H1 (cell line): Measurements from ENCODE around the gene USP20. TPM values are rescaled to one million over a fixed set of nuclear protein-coding genes. Genes with fewer than 3 reads are reported as not detected.

ENCODE experiments used
- CTCF ChIA-PET: fragments of 300-600 bp; sonication (Branson Sonifier 250); formaldehyde crosslinking; loops from one replicate; lab custom pipeline; 2021; ENCODE audit not compliant: partially characterized antibody; lab: Charles Lee
- POLR2A ChIA-PET: fragments of 300-600 bp; sonication (Branson Sonifier 250); formaldehyde crosslinking; loops from one replicate; lab custom pipeline; 2021; ENCODE audit warnings: inconsistent platforms; ENCODE audit not compliant: partially characterized antibody; lab: Charles Lee
- DNase-seq, 2 experiments: peaks; one replicate each; pipeline versions ENCODE4 v3.0.0 to v3.0.0-alpha.2; 2010 to 2022; ENCODE audit warnings: low spot score in 2 of 2, low read depth in 1 of 2, mixed read lengths in 1 of 2
- FAIRE-seq: peaks from 2 replicates; lab custom pipeline; 2011; peaks lifted over from hg19 to GRCh38; lab: Jason Lieb, UNC
- H2AFZ ChIP-seq: 2 replicates; pipeline ENCODE4 v1.8.1; 2012; ENCODE audit warnings: low read length, inconsistent platforms
- H2AK5ac ChIP-seq: 2 replicates; pipeline ENCODE4 v1.6.1; 2013; ENCODE audit warnings: low read depth, low read length
- H2BK120ac ChIP-seq: replicated peaks from 2 replicates; pipeline ENCODE3; 2013; ENCODE audit warnings: low read depth, low read length, inconsistent platforms
- H2BK12ac ChIP-seq: 2 replicates; pipeline ENCODE4 v1.6.1; 2013; ENCODE audit warnings: low read depth, low read length
- H2BK15ac ChIP-seq: 2 replicates; pipeline ENCODE4 v1.6.1; 2013; ENCODE audit warnings: low read length
- H2BK20ac ChIP-seq: 2 replicates; pipeline ENCODE4 v1.6.1; 2013; ENCODE audit warnings: low read length
- H2BK5ac ChIP-seq: 2 replicates; pipeline ENCODE4 v1.6.1; 2013; ENCODE audit warnings: low read depth, low read length
- H3K14ac ChIP-seq: 2 replicates; pipeline ENCODE4 v1.6.1; 2013; ENCODE audit warnings: inconsistent platforms; ENCODE audit not compliant: insufficient read length
- H3K18ac ChIP-seq: 2 replicates; pipeline ENCODE4 v1.6.1; 2013; ENCODE audit warnings: low read length; ENCODE audit errors: extremely low read depth
- H3K23ac ChIP-seq: 2 replicates; pipeline ENCODE4 v1.6.1; 2013; ENCODE audit warnings: inconsistent platforms; ENCODE audit not compliant: insufficient read length
- H3K23me2 ChIP-seq: 2 replicates; pipeline ENCODE4 v1.6.1; 2013; ENCODE audit warnings: low read depth, low read length
- H3K27ac ChIP-seq: 2 replicates; pipeline ENCODE4 v1.6.1; 2011; ENCODE audit warnings: low read depth, low read length, inconsistent platforms
- H3K27me3 ChIP-seq, 4 experiments: replicated peaks in 1 of 4; 1 replicate in 1 of 4; 2 replicates in 3 of 4; pipeline versions ENCODE4 v1.6.1 to v1.8.1; 2011 to 2013; ENCODE audit warnings: low read length in 3 of 4, mild to moderate bottlenecking in 3 of 4, inconsistent platforms in 2 of 4, mixed read lengths in 2 of 4, moderate library complexity in 1 of 4; ENCODE audit not compliant: control insufficient read depth in 3 of 4, insufficient read depth in 3 of 4; ENCODE audit errors: extremely low read depth in 1 of 4
- H3K36me3 ChIP-seq, 4 experiments: 2 replicates each; pipeline versions ENCODE4 v1.6.1 to v1.8.1; 2011 to 2013; ENCODE audit warnings: mild to moderate bottlenecking in 4 of 4, low read length in 3 of 4, moderate library complexity in 2 of 4, control low read depth in 1 of 4, inconsistent platforms in 1 of 4; ENCODE audit not compliant: insufficient read depth in 4 of 4, control insufficient read depth in 2 of 4
- H3K4ac ChIP-seq: replicated peaks from 2 replicates; pipeline ENCODE3; 2013; ENCODE audit warnings: low read length, low read depth, mixed read lengths, inconsistent platforms; ENCODE audit not compliant: insufficient read length
- H3K4me1 ChIP-seq, 4 experiments: replicated peaks in 1 of 4; 1 replicate in 1 of 4; 2 replicates in 3 of 4; pipeline versions ENCODE4 v1.6.1 to v1.8.1; 2011 to 2013; ENCODE audit warnings: low read length in 3 of 4, inconsistent platforms in 2 of 4, mixed read lengths in 1 of 4; ENCODE audit not compliant: insufficient read depth in 4 of 4, control insufficient read depth in 3 of 4
- H3K4me2 ChIP-seq, 2 experiments: 2 replicates each; pipeline versions ENCODE4 v1.6.1 to v1.8.1; 2011 to 2013; ENCODE audit warnings: low read depth in 2 of 2, low read length in 2 of 2, control low read depth in 1 of 2, inconsistent platforms in 1 of 2, mild to moderate bottlenecking in 1 of 2; ENCODE audit not compliant: insufficient read depth in 1 of 2
- H3K4me3 ChIP-seq, 4 experiments: fragments of 200-600, 300-600 bp in 1 of 4; sonication (generic), shearing (Covaris generic), sonication (Bioruptor Twin) in 1 of 4; 2 replicates each; pipeline versions ENCODE4 v1.5.1 to v1.8.1; 2011 to 2016; ENCODE audit warnings: low read length in 4 of 4, low read depth in 3 of 4, control low read depth in 2 of 4, inconsistent platforms in 2 of 4, mild to moderate bottlenecking in 2 of 4, mixed read lengths in 1 of 4, moderate library complexity in 1 of 4; ENCODE audit not compliant: insufficient read depth in 2 of 4; ENCODE audit errors: extremely low read depth in 1 of 4
- H3K56ac ChIP-seq: replicated peaks from 2 replicates; pipeline ENCODE3; 2013; ENCODE audit warnings: low read depth, mild to moderate bottlenecking, mixed read lengths, low read length, inconsistent platforms; ENCODE audit not compliant: insufficient read length
- H3K79me1 ChIP-seq: 2 replicates; pipeline ENCODE4 v1.6.1; 2013; ENCODE audit warnings: low read depth, low read length, control low read depth
- H3K79me2 ChIP-seq, 2 experiments: 2 replicates each; pipeline versions ENCODE4 v1.6.1 to v1.8.1; 2012 to 2013; ENCODE audit warnings: low read length in 2 of 2, mild to moderate bottlenecking in 2 of 2, inconsistent platforms in 1 of 2; ENCODE audit not compliant: insufficient read depth in 2 of 2, control insufficient read depth in 1 of 2
- H3K9ac ChIP-seq, 4 experiments: replicated peaks in 1 of 4; 1 replicate in 1 of 4; 2 replicates in 3 of 4; pipeline versions ENCODE4 v1.6.1 to v1.8.1; 2011 to 2013; ENCODE audit warnings: low read depth in 3 of 4, low read length in 3 of 4, control low read depth in 2 of 4, mild to moderate bottlenecking in 2 of 4, moderate library complexity in 2 of 4, inconsistent platforms in 1 of 4; ENCODE audit errors: extremely low read depth in 1 of 4
- H3K9me3 ChIP-seq, 2 experiments: 2 replicates each; pipeline versions ENCODE4 v1.6.1 to v1.8.1; 2012 to 2013; ENCODE audit warnings: mild to moderate bottlenecking in 2 of 2, moderate library complexity in 2 of 2, control low read depth in 1 of 2, inconsistent platforms in 1 of 2, low read depth in 1 of 2, low read length in 1 of 2, mixed read lengths in 1 of 2; ENCODE audit not compliant: insufficient read depth in 2 of 2
- H4K20me1 ChIP-seq, 2 experiments: replicated peaks in 1 of 2; 2 replicates each; pipeline versions ENCODE3 to v1.8.1; 2011 to 2013; ENCODE audit warnings: inconsistent platforms in 2 of 2, low read length in 2 of 2, mild to moderate bottlenecking in 1 of 2; ENCODE audit not compliant: insufficient read depth in 2 of 2, control insufficient read depth in 1 of 2
- H4K5ac ChIP-seq: 2 replicates; pipeline ENCODE4 v1.6.1; 2013; ENCODE audit warnings: low read length, low read depth, mixed read lengths, inconsistent platforms; ENCODE audit not compliant: insufficient read length
- H4K8ac ChIP-seq: 2 replicates; pipeline ENCODE4 v1.8.0; 2013; ENCODE audit warnings: mild to moderate bottlenecking, moderate library complexity, low read length, inconsistent platforms; ENCODE audit not compliant: insufficient read depth; ENCODE audit errors: extremely low read depth
- H4K91ac ChIP-seq: replicated peaks from 2 replicates; pipeline ENCODE3; 2013; ENCODE audit warnings: low read length, mixed read lengths, inconsistent platforms; ENCODE audit not compliant: insufficient read length
- CTCF ChIP-seq, 3 experiments: IDR thresholded peaks; 1 replicate in 2 of 3; 2 replicates in 1 of 3; pipeline versions ENCODE4 v1.5.1 to v1.6.1; 2011; ENCODE audit warnings: low read length in 3 of 3, mild to moderate bottlenecking in 3 of 3, inconsistent platforms in 2 of 3, low read depth in 1 of 3, moderate library complexity in 1 of 3; ENCODE audit not compliant: insufficient read depth in 1 of 3; ENCODE audit errors: control extremely low read depth in 1 of 3
- RAD21 ChIP-seq, 2 experiments: IDR thresholded peaks in 1 of 2; conservative IDR thresholded peaks in 1 of 2; 2 replicates each; pipeline ENCODE4 v1.6.1; 2011; ENCODE audit warnings: low read depth in 2 of 2, low read length in 2 of 2, improper control_type of control experiment in 1 of 2, inconsistent platforms in 1 of 2, mild to moderate bottlenecking in 1 of 2, moderate library complexity in 1 of 2
- USF2 ChIP-seq: IDR thresholded peaks from 2 replicates; pipeline ENCODE4 v1.6.1; 2011; ENCODE audit warnings: low read length, improper control_type of control experiment
- WGBS, 2 experiments: shearing (Covaris generic) in 1 of 2; methylation state at CpG; one replicate each; pipeline versions ENCODE4 v1.1.6 to v1.1.7; 2013 to 2015; ENCODE audit warnings: low lambda C conversion rate in 2 of 2, mixed read lengths in 2 of 2, inconsistent platforms in 1 of 2, low coverage in 1 of 2, missing lambda C conversion rate in 1 of 2; ENCODE audit not compliant: insufficient replicate concordance in 2 of 2, insufficient coverage in 1 of 2, insufficient read length in 1 of 2; ENCODE audit errors: extremely low coverage in 1 of 2, missing lambda C conversion rate in 1 of 2; 5-methylcytosine and 5-hydroxymethylcytosine counted together
- polyA plus RNA-seq, 7 experiments: library from polyadenylated mRNA; depleted of rRNA in 3 of 7; stranded (reverse) in 5 of 7; unstranded in 2 of 7; fragments of >200 nt in 5 of 7; fragments of 200-250 nt in 2 of 7; gene quantifications; 1 replicate in 5 of 7; 2 replicates in 1 of 7; 4 replicates in 1 of 7; pipeline versions ENCODE4 v1.2.1 to v1.2.3, GENCODE V29; 2011 to 2013; ENCODE audit warnings: missing spikeins in 2 of 7, mixed read lengths in 2 of 7
- total RNA-seq: library from RNA; stranded (reverse); fragmentation: NEBNext Ultra II Directional; extraction: Animal tissue kit (Norgen Biotek cat#: 25700); gene quantifications from 2 replicates; pipeline ENCODE4 v1.2.1, GENCODE V29; 2021

USP20 gene
- total and polyA plus RNA-seq, 2 of the 8 experiments (the other 6 are each of a cell fraction or from before 2014, with no cell fraction given) = 13.4 to 23.0 TPM

GRCh38 chr9:129867136-129868022, 32.1 kb downstream of the USP20 start:
- Histone ChIP-seq H4K8ac (peak overlapping the region; percentile 35), H2AK5ac (no peak overlapping the region), H4K5ac (no peak overlapping the region), H4K20me1 (no peaks in the 10 kb centered on the region), H2AFZ (no peak overlapping the region), H2BK20ac (no peak overlapping the region), H3K23me2 (no peaks in the 10 kb centered on the region), H3K9ac (no peak overlapping the region), H2BK5ac (no peak overlapping the region), H3K27ac (0 out of 2 replicates have a peak overlapping the region, but pooled peaks have one; percentile 23), H4K91ac (no peak overlapping the region), H3K9me3 (no peaks in the 10 kb centered on the region), H3K18ac (no peak overlapping the region), H3K4ac (no peak overlapping the region), H3K79me2 (no peaks in the 10 kb centered on the region), H2BK15ac (no peak overlapping the region), H3K4me3 (no peak overlapping the region), H2BK12ac (no peak overlapping the region), H3K4me2 (no peak overlapping the region), H3K36me3 (peaks cover 0 to 4% (median 0%) of the 10 kb centered on the region in 4 experiments; a peak in 2 of 8 replicates), H3K14ac (no peak overlapping the region), H2BK120ac (no peak overlapping the region), H3K4me1 (no peaks in the 10 kb centered on the region), H3K79me1 (no peaks in the 10 kb centered on the region), H3K56ac (no peak overlapping the region), H3K27me3 (no peaks in the 10 kb centered on the region), H3K23ac (no peak overlapping the region)
- 67% methylated on average over 17 of the region's 17 CpGs; no CpG with 5 or more reads in 1 of the 2 experiments for WGBS, 2 experiments
- DNase-seq (peak in 1 of 2 experiments; percentile 74), FAIRE-seq (no peak)
- ChIA-PET POLR2A (no interaction called here), CTCF (interaction anchor here (0.6 to 1.7 kb wide), 11 partner anchors 9 to 179 kb away, joined by 3 to 6 read pairs (median 3); no protein-coding TSS in a partner anchor)
- TF ChIP-seq RAD21 (IDR thresholded peaks at IDR 0.05 in 1 of 2, conservative IDR thresholded peaks at IDR 0.05 in 1 of 2; ENCODE audit: low read depth in 2 of 2, low read length in 2 of 2) (peak; percentile 26 to 44; a peak in 3 of 4 replicates), CTCF (IDR thresholded peaks at IDR 0.05; ENCODE audit: control extremely low read depth in 1 of 3, insufficient read depth in 1 of 3, low read depth in 1 of 3, low read length in 3 of 3) (peak in 2 of 3 experiments; percentile 60 to 67; a peak in 3 of 4 replicates), USF2 (no peak)
